Loucy (cell line): ENCODE data around the gene ABI1.

ENCODE experiments used
- CTCF ChIP-seq: fragments of 200-600 bp; sonication (generic); conservative IDR thresholded peaks from 2 replicates; pipeline ENCODE4 v1.5.1; 2014; ENCODE audit warnings: mild to moderate bottlenecking, antibody characterized with exemption, low read length
- EZH2phosphoT487 ChIP-seq: fragments of 200-600 bp; IDR thresholded peaks from 2 replicates; pipeline ENCODE4 v1.6.1; 2018; ENCODE audit warnings: antibody characterized with exemption, mild to moderate bottlenecking, moderate library complexity, borderline replicate concordance

GRCh38 chr10:26854524-26854923, 6.2 kb downstream of the ABI1 start:
- TF ChIP-seq EZH2phosphoT487: no peak
- TF ChIP-seq CTCF: no peak
